ENCODE results near the gene RPL27A.

RPL27A gene

DNA sequence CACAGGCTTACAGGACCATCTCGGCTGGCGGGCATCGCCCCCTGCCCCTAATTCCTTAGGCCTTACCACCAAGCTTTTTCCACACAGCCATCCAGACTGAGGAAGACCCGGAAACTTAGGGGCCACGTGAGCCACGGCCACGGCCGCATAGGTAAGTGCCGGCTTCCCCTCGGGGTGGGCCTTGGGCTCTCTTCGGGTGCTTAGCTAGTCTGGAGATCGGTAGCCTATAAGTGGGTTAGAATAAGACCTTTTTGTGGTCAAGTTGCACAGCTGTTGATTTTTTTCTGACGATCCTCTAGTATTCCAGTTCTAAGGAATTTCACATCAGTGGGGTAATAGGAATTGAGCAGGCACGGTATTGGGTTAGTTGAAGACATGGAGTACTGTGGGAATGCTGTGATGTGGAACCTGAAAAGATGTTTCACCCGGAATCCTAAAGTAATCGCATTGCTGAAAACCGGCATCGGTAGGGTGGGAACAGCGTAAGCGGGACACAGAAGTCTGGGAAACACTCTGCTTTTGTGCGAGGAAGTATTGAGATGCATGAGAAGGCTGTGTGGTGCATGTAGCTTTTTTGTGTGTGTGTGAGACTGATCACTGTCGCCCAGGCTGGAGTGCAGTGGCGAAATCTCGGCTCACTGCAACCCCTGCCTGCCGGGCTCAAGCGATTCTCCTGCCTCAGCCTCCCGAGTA, 669 bp downstream of the RPL27A start:
- peak overlapping the region; percentile 97 for H3K4me3 ChIP-seq (ENCODE audit: low read depth, low read length)
- TF ChIP-seq, protein P1, sequence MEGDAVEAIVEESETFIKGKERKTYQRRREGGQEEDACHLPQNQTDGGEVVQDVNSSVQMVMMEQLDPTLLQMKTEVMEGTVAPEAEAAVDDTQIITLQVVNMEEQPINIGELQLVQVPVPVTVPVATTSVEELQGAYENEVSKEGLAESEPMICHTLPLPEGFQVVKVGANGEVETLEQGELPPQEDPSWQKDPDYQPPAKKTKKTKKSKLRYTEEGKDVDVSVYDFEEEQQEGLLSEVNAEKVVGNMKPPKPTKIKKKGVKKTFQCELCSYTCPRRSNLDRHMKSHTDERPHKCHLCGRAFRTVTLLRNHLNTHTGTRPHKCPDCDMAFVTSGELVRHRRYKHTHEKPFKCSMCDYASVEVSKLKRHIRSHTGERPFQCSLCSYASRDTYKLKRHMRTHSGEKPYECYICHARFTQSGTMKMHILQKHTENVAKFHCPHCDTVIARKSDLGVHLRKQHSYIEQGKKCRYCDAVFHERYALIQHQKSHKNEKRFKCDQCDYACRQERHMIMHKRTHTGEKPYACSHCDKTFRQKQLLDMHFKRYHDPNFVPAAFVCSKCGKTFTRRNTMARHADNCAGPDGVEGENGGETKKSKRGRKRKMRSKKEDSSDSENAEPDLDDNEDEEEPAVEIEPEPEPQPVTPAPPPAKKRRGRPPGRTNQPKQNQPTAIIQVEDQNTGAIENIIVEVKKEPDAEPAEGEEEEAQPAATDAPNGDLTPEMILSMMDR (IDR thresholded peaks at IDR 0.05; ENCODE audit: low read depth, low read length, missing control alignments): no peak
- in situ Hi-C loops (cut with HindIII; ENCODE audit: low sequenced_read_pairs): no loop called here
- no peak for DNase-seq (ENCODE audit: low read depth)

DNA sequence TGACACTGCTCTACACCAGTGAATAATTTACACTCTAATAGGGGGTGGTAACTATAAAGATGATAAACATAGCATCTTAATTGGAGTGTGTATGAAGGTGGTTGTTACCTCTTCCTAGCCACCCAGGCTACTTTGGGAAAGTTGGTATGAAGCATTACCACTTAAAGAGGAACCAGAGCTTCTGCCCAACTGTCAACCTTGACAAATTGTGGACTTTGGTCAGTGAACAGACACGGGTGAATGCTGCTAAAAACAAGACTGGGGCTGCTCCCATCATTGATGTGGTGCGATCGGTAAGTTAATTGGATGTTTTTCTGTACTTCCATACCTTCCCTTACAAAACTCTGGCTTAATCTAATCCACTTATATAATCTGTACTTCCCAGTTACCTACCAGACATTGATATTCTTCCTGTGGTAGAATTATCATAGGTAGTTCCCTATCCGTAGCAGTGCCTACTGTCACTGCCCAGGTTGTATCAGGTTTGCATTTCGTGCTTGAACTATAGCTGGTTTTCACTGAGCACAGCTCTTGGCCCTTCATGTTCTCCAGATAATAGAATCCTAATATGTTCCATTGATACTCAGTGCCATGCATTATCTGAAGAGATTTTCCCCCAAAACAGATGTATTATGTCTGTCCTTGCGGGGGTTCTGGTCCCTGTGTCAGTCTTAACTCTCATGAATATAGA, 2.2 kb downstream of the RPL27A start:
- DNase-seq (ENCODE audit: low read depth): no peak
- TF ChIP-seq, protein P1 (IDR thresholded peaks at IDR 0.05; ENCODE audit: low read depth, low read length, missing control alignments): no peak
- in situ Hi-C loops (cut with HindIII; ENCODE audit: low sequenced_read_pairs): no loop called here
- peak overlapping the region; percentile 97 for H3K4me3 ChIP-seq (ENCODE audit: low read depth, low read length)

DNA sequence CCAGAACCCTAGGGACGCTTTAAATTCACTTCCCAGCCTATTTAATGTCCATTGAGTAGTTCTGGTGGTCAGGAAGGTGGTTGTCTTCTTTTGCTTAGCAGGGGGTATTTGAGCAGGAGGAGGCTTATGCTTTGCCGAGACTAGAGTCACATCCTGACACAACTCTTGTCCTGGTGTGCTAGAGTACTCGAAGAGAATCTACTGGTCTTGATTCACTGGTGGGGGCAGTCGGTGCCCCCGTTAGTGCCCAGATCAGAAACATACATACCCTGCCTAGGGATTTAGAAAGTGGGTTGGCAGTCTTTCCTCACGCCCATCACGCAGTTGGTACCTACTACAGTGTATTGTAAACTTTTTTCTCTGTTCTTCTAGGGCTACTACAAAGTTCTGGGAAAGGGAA, 2.7 kb downstream of the RPL27A start:
- TF ChIP-seq, protein P1 (IDR thresholded peaks at IDR 0.05; ENCODE audit: low read depth, low read length, missing control alignments): no peak
- in situ Hi-C loops (cut with HindIII; ENCODE audit: low sequenced_read_pairs): no loop called here
- DNase-seq (ENCODE audit: low read depth): no peak
- H3K4me3 ChIP-seq (ENCODE audit: low read depth, low read length): no peak overlapping the region

DNA sequence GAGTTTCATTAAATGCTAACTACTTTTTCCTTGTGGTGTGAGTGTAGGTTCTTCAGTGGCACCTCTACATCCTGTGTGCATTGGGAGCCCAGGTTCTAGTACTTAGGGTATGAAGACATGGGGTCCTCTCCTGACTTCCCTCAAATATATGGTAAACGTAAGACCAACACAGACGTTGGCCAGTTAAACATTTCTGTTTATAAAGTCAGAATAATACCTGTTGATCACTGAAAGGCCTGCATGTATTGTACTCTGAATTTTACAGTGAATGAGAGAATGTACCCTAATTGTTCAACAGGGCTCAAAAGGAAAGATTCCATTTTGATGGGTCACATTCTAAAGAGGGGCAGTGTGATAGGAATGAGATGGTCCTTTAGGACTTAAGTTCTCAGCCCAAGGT, 3.2 kb downstream of the RPL27A start:
- no peak overlapping the region for H3K4me3 ChIP-seq (ENCODE audit: low read depth, low read length)
- DNase-seq (ENCODE audit: low read depth): no peak
- in situ Hi-C loops (cut with HindIII; ENCODE audit: low sequenced_read_pairs): no loop called here
- TF ChIP-seq, protein P1 (IDR thresholded peaks at IDR 0.05; ENCODE audit: low read depth, low read length, missing control alignments): no peak

DNA sequence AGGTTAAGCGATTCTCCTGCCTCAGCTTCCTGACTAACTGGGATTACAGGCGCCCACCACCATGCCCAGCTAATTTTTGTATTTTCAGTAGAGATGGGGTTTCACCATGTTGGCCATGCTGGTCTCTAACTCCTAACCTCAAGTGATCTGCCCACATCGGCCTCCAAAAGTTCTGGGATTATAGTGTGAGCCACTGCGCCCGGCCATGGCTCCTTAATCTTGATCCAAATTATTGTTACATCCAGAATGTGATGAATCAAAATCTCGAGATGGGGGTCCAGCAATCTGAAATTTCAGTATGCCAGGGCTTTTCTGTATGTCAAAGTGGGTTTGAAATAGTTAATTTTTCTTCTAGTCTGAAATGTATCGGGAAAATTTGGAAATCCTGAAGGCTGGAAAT, 3.7 kb downstream of the RPL27A start:
- DNase-seq (ENCODE audit: low read depth): no peak
- TF ChIP-seq, protein P1 (IDR thresholded peaks at IDR 0.05; ENCODE audit: low read depth, low read length, missing control alignments): no peak
- H3K4me3 ChIP-seq (ENCODE audit: low read depth, low read length): no peak overlapping the region
- in situ Hi-C loops (cut with HindIII; ENCODE audit: low sequenced_read_pairs): no loop called here

DNA sequence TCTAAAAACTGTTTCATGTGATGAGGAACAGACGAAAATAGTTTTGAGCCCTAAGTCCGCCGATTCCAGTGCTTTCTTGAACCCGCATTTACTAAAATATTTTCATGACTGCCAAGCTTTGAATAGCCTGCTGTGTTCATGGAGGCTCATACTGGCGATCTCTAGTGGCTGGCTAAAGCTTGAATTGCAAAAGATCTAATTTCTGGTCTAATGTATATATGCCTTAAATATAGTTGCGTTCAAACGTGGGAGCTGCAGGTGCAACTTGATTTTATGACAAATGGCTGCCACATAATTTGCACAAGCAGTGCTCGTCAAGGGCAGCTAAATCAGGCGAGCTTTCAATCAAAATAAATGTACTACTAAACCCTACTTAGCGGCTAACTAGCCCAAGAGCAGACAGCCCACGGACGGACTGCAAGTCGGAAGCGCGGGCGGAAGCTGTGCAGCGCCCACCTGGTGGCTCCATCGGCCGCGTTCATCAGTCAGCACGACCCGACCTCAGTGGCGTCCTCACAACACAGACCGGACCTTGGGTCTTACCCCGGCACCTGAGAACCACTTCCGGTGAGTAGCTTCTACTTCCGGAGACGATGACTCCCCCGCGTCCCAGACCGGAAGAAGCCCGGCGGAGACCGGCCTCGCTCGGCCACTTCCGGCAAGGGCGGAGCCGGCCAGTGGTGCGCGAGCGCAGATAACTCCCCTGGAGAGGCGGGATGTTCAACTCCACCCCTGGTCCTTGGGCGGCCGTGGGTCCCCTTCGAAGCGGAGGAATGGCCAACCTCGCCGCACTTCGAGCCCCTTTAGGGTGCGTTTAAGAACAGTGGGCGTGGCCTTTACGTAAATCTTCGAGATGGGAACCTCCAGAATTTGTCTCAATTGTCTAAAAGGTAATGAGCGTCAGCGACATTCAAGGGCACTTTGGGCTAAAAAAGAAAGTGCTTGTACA, 6.1 kb downstream of the RPL27A start:
- DNase-seq (ENCODE audit: low read depth): peak; percentile 83
- in situ Hi-C loops (cut with HindIII; ENCODE audit: low sequenced_read_pairs): no loop called here
- H3K4me3 ChIP-seq (ENCODE audit: low read depth, low read length): peak overlapping the region; percentile 61
- TF ChIP-seq, protein P1 (IDR thresholded peaks at IDR 0.05; ENCODE audit: low read depth, low read length, missing control alignments): peak; percentile 11

All from astrocyte of the cerebellum (primary cell).